ENCODE results near the gene PREX1. TPM values are rescaled to one million over a fixed set of nuclear protein-coding genes. Genes with fewer than 3 reads are reported as not detected.

PREX1 gene
- total RNA-seq, 2 experiments from 2014 or later: 20.7 to 25.3 TPM

DNA sequence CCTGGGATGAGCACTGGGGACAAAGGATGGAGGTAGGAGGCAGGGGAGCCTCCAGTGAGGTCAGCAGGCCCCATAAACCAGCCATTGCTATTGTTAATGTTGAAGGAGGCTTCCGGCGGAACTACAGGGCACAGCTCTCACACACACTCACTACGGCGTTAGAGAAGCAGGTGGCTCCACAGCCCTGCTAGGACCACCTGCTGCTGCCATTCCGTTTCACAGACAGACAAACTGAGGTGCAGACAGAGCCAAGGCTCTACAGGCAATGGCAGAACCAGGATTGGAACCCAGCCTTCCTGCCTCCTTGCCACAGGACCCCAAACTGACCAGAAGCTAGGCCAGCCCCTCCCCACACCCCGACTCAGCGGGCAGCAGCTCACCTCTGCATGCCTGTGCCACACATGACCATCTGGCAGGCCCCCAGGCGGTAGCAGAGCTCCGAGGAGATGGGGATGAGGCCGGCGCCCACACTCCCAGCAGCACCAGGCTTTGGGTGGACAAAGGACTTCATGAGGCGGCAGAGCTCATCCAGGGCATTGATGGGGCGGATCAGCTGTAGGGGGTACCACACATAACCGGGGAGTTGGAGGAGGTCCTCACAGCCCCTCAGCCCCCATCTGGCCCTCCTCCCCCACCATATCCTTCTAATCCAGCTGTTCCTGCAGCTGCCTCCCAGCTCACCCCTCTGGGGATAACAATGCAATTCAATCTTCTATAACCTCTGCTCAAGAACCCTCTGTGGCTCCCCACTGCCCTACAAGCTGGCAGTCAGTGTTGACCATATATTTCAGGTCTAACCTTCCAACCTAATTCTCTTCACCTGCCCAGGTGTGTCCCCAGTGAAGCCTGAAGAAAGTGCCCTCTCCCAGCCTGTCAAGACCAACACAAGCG, 198.5 kb downstream of the PREX1 start:
- Histone ChIP-seq H4K20me1 (ENCODE audit: insufficient read depth, low read length) (no peaks in the 10 kb centered on the region), H3K36me3 (ENCODE audit: insufficient read depth, low read length) (no peaks in the 10 kb centered on the region), H3K79me2 (ENCODE audit: insufficient read depth, low read depth, low read length) (no peaks in the 10 kb centered on the region), H3K9me3 (ENCODE audit: low read length) (no peaks in the 10 kb centered on the region), H3K4me1 (ENCODE audit: insufficient read depth, low read length, poor library complexity, severe bottlenecking) (peaks cover 10% of the 10 kb centered on the region), H3K27ac (ENCODE audit: low read depth, low read length, poor library complexity, severe bottlenecking) (peak overlapping the region; percentile 30), H3K9me2 (ENCODE audit: insufficient read depth, low read length) (no peaks in the 10 kb centered on the region), H3K4me2 (ENCODE audit: low read length) (no peak overlapping the region), H3K4me3 (ENCODE audit: low read depth, low read length, poor library complexity, severe bottlenecking) (no peak overlapping the region), H2AFZ (ENCODE audit: low read length) (no peak overlapping the region)
- ChIA-PET CTCF (ENCODE audit: unreplicated experiment) (no interaction called here), POLR2A (interaction anchor here (0.7 kb wide), 1 partner anchor 54 kb away, joined by 4 read pairs; no protein-coding TSS in a partner anchor)
- BruUV-seq (replicated peaks): no TSS peak
- peak; percentile 58 for DNase-seq (ENCODE audit: low spot score)
- no peak for TF ChIP-seq EZH2phosphoT487 (IDR thresholded peaks at IDR 0.05; ENCODE audit: borderline replicate concordance, low read depth, low read length)
- TF ChIP-seq, protein P1, sequence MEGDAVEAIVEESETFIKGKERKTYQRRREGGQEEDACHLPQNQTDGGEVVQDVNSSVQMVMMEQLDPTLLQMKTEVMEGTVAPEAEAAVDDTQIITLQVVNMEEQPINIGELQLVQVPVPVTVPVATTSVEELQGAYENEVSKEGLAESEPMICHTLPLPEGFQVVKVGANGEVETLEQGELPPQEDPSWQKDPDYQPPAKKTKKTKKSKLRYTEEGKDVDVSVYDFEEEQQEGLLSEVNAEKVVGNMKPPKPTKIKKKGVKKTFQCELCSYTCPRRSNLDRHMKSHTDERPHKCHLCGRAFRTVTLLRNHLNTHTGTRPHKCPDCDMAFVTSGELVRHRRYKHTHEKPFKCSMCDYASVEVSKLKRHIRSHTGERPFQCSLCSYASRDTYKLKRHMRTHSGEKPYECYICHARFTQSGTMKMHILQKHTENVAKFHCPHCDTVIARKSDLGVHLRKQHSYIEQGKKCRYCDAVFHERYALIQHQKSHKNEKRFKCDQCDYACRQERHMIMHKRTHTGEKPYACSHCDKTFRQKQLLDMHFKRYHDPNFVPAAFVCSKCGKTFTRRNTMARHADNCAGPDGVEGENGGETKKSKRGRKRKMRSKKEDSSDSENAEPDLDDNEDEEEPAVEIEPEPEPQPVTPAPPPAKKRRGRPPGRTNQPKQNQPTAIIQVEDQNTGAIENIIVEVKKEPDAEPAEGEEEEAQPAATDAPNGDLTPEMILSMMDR (conservative IDR thresholded peaks at IDR 0.05; ENCODE audit: low read length): no peak
- intact Hi-C loops (cut with micrococcal nuclease; ENCODE audit: unreplicated experiment): no loop called here

DNA sequence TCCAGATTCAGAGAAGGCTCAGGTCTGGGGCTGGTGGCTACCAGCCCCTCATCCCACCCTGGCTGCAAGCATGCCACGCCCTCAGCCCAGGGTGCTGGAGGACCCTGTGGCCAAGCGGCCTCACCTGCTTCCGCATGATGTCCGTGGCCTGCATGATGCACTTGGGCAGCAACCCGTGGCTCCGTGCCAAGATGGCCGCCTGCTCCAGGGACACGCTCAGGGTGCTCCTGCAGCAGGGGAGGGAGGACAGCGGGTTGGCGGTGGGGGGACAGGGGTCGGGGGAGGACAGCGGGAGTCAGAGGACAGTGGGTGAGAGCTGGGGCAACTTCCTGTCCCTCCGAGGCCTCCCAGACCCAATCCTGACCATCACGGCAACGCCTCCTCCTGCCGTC, 200.1 kb downstream of the PREX1 start:
- Histone ChIP-seq H3K9me3 (ENCODE audit: low read length) (no peaks in the 10 kb centered on the region), H3K4me3 (ENCODE audit: low read depth, low read length, poor library complexity, severe bottlenecking) (no peak overlapping the region), H3K9me2 (ENCODE audit: insufficient read depth, low read length) (no peaks in the 10 kb centered on the region), H3K36me3 (ENCODE audit: insufficient read depth, low read length) (no peaks in the 10 kb centered on the region), H2AFZ (ENCODE audit: low read length) (no peak overlapping the region), H3K4me1 (ENCODE audit: insufficient read depth, low read length, poor library complexity, severe bottlenecking) (peaks cover 10% of the 10 kb centered on the region), H4K20me1 (ENCODE audit: insufficient read depth, low read length) (no peaks in the 10 kb centered on the region), H3K79me2 (ENCODE audit: insufficient read depth, low read depth, low read length) (no peaks in the 10 kb centered on the region), H3K27ac (ENCODE audit: low read depth, low read length, poor library complexity, severe bottlenecking) (no peak overlapping the region), H3K4me2 (ENCODE audit: low read length) (no peak overlapping the region)
- CTCF ChIA-PET (ENCODE audit: unreplicated experiment): no interaction called here
- intact Hi-C loops (cut with micrococcal nuclease; ENCODE audit: unreplicated experiment): no loop called here
- POLR2A ChIA-PET: no interaction called here
- TF ChIP-seq EZH2phosphoT487 (IDR thresholded peaks at IDR 0.05; ENCODE audit: borderline replicate concordance, low read depth, low read length): no peak
- TF ChIP-seq, protein P1 (conservative IDR thresholded peaks at IDR 0.05; ENCODE audit: low read length): no peak
- BruUV-seq (replicated peaks): no TSS peak
- DNase-seq (ENCODE audit: low spot score): no peak

Measured in OCI-LY7 (cell line).